LNCAP (cell line): ENCODE results near the gene KLC4.

Experiments used
- TF ChIP-seq, protein P1 (sequence below): fragments of 450-650 bp; IDR thresholded peaks from 2 replicates; pipeline ENCODE4 v1.5.1; 2017; ENCODE audit warnings: mild to moderate bottlenecking

The KLC4 gene

DNA sequence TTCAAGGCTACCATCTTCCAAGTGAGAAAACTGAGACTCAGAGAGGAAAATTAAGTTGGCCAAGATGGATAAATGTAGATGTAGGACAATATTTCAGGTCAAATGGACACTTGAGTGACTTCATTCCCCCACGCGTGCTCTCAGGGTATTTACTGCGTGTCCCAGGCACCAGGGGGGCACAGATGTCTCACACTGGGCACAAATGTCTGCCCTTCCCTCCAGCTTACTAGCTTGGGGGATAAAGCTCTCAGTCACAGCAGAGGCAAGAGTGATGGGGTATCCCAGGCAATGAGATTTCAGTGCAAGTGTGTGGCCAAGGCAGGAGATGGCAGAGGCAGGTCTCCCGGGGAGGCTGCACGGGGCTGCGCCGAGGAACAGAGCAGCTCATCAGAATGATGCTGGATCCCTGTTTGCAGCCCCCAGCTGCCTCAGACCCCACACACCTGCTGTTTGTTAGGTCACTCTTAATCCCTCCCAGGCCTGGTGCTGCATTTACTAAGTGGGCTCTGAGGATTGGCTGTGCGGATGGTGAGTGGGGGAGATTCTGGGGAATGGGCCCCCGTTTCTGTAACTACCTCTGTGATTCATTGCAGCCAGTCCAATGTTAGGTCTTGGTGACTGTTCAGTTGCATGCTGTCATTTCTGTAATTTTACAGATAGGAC, 60.8 kb downstream of the KLC4 start:
- TF ChIP-seq, protein P1, sequence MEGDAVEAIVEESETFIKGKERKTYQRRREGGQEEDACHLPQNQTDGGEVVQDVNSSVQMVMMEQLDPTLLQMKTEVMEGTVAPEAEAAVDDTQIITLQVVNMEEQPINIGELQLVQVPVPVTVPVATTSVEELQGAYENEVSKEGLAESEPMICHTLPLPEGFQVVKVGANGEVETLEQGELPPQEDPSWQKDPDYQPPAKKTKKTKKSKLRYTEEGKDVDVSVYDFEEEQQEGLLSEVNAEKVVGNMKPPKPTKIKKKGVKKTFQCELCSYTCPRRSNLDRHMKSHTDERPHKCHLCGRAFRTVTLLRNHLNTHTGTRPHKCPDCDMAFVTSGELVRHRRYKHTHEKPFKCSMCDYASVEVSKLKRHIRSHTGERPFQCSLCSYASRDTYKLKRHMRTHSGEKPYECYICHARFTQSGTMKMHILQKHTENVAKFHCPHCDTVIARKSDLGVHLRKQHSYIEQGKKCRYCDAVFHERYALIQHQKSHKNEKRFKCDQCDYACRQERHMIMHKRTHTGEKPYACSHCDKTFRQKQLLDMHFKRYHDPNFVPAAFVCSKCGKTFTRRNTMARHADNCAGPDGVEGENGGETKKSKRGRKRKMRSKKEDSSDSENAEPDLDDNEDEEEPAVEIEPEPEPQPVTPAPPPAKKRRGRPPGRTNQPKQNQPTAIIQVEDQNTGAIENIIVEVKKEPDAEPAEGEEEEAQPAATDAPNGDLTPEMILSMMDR = no peak

GRCh38 chr6:43120944-43121913, 61.8 kb downstream of the KLC4 start:
- TF ChIP-seq, protein P1 = no peak

- TF ChIP-seq, protein P1 = no peak
Measured at GRCh38 chr6:43122146-43122545, 62.7 kb downstream of the KLC4 start.

DNA sequence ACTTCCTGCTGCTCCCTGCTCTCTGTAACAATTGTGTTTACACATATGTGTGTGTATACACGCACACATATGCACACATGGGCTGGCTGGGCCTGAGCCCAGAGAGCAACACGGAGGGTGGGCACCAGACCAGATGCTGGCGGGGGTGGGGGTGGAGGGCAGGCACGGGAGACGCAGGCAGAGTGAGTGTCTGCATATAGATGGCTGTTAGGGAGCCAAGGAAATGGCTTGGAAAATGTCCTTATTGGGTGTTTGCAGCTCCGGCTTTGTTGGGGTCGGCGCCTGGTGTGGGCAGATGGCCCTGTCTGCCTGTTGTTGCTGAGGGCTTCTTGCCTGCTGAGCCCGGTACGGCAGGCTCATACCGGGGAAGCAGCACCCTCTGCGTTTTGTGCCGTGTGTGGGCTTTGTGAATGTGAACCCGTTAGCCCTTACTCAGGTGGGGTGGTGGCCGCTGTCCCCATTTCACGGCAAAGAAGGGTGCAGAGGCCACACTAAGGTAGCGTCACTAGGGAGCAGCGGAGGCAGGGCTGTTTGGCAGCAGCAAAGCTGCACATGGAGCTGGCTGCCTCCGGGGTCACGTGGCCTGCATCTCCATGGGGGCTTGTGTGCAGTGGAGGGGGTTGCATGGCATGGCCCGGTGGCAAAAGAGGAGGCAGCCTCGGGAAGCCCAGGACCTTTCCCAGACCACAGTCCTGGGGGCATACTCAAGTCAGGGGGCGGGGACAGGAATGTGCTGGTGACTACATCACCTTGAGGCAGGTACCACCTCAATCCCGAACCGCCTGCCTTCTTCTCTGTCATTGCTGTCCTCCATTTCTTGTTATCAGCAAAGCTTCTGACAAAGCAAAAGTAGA, 64.3 kb downstream of the KLC4 start:
- TF ChIP-seq, protein P1 = no peak

DNA sequence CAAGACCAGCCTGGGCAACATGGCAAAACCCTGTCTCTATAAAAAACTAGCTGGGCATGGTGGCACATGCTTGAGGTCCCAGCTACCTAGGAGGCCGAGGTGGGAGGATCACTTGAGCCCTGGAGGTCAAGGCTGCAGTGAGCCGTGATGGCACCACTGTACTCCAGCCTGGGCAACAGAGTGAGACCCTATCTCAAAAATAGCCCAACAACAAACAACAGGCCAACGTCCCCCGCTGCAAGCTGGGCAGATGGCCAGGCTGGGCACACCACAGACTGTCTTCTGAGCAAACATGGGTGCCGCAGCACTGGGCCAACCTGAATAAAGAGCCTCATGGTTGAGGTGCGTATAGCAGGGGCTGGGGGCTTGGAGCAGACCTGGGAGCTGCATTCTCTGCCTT, 65.0 kb downstream of the KLC4 start:
- TF ChIP-seq, protein P1 = no peak
